CD14-positive monocyte (primary cell): Measurements from ENCODE around the gene SUPT5H. TPM values are rescaled to one million over a fixed set of nuclear protein-coding genes. Genes with fewer than 3 reads are reported as not detected.
A peak's percentile ranks its signal among the peaks of the same experiment; 100 is the strongest.

Experiments
- DNase-seq, 3 donors: peaks; one replicate each; pipeline ENCODE4 v3.0.0-alpha.2; 2011 to 2022
- H2AFZ ChIP-seq: 2 replicates; pipeline ENCODE4 v1.6.0; 2012; ENCODE audit warnings: mild to moderate bottlenecking, low read depth, low read length, inconsistent platforms; ENCODE audit not compliant: insufficient read depth, poor library complexity, severe bottlenecking
- H3K27ac ChIP-seq, 2 donors: 1 replicate in 1 of 2; 2 replicates in 1 of 2; pipeline ENCODE4 v1.5.1; 2012 to 2013; ENCODE audit warnings: low read length in 2 of 2, control low read depth in 1 of 2, inconsistent platforms in 1 of 2, low read depth in 1 of 2, mild to moderate bottlenecking in 1 of 2
- H3K27me3 ChIP-seq, 2 donors: one replicate each; pipeline versions ENCODE4 v1.6.0 to v1.6.1; 2011 to 2013; ENCODE audit warnings: low read length in 2 of 2; ENCODE audit not compliant: control insufficient read depth in 2 of 2, insufficient read depth in 2 of 2
- H3K36me3 ChIP-seq, 2 donors: replicated peaks in 1 of 2; 1 replicate in 1 of 2; 2 replicates in 1 of 2; pipeline versions ENCODE4 v1.5.1 to v1.6.1; 2012 to 2013; ENCODE audit warnings: low read length in 2 of 2, control low read depth in 1 of 2, inconsistent platforms in 1 of 2, mild to moderate bottlenecking in 1 of 2; ENCODE audit not compliant: insufficient read depth in 2 of 2, control insufficient read depth in 1 of 2
- H3K4me1 ChIP-seq, 2 donors: 1 replicate in 1 of 2; 2 replicates in 1 of 2; pipeline versions ENCODE4 v1.5.1 to v1.6.1; 2012 to 2013; ENCODE audit warnings: low read length in 2 of 2, control low read depth in 1 of 2, inconsistent platforms in 1 of 2, mild to moderate bottlenecking in 1 of 2, moderate library complexity in 1 of 2; ENCODE audit not compliant: insufficient read depth in 2 of 2, control insufficient read depth in 1 of 2
- H3K4me2 ChIP-seq: replicated peaks from 2 replicates; pipeline ENCODE3; 2012; ENCODE audit warnings: low read length, moderate library complexity, mild to moderate bottlenecking; ENCODE audit not compliant: poor library complexity, severe bottlenecking; ENCODE audit errors: extremely low read depth
- H3K4me3 ChIP-seq, 3 experiments: fragments of 200-600 bp in 1 of 3; sonication (generic) in 1 of 3; replicated peaks in 1 of 3; 1 replicate in 2 of 3; 2 replicates in 1 of 3; pipeline ENCODE4 v1.5.1; 2011 to 2013; ENCODE audit warnings: low read length in 3 of 3, mild to moderate bottlenecking in 3 of 3, control low read depth in 2 of 3, low read depth in 2 of 3, inconsistent platforms in 1 of 3, moderate library complexity in 1 of 3
- H3K79me2 ChIP-seq: 2 replicates; pipeline ENCODE4 v1.6.0; 2012; ENCODE audit warnings: mild to moderate bottlenecking, control low read depth, inconsistent platforms, low read length, moderate library complexity; ENCODE audit not compliant: insufficient read depth
- H3K9ac ChIP-seq: 2 replicates; pipeline ENCODE4 v1.6.0; 2017; ENCODE audit warnings: low read length, mild to moderate bottlenecking; ENCODE audit not compliant: insufficient read depth, poor library complexity, severe bottlenecking
- H3K9me3 ChIP-seq, 2 donors: replicated peaks in 1 of 2; 1 replicate in 1 of 2; 2 replicates in 1 of 2; pipeline versions ENCODE4 v1.5.1 to v1.6.1; 2012 to 2013; ENCODE audit warnings: low read length in 2 of 2, control low read depth in 1 of 2; ENCODE audit not compliant: control insufficient read depth in 1 of 2, insufficient read depth in 1 of 2
- H4K20me1 ChIP-seq: 2 replicates; pipeline ENCODE4 v1.6.0; 2012; ENCODE audit warnings: mild to moderate bottlenecking, low read length, control low read depth, moderate library complexity; ENCODE audit not compliant: insufficient read depth
- H3K27ac Mint-ChIP-seq, 7 donors: one replicate each; pipeline ENCODE4 v1.8.0; 2020; ENCODE audit warnings: mild to moderate bottlenecking in 7 of 7, mixed read lengths in 7 of 7, moderate library complexity in 6 of 7, inconsistent platforms in 2 of 7
- H3K27me3 Mint-ChIP-seq, 3 donors: one replicate each; pipeline ENCODE4 v1.8.0; 2021 to 2022; ENCODE audit warnings: low read depth in 3 of 3, mild to moderate bottlenecking in 3 of 3, mixed read lengths in 3 of 3, moderate library complexity in 3 of 3, inconsistent platforms in 1 of 3
- H3K36me3 Mint-ChIP-seq, 2 donors: one replicate each; pipeline ENCODE4 v1.8.0; 2020; ENCODE audit warnings: mixed read lengths in 2 of 2, inconsistent platforms in 1 of 2, mild to moderate bottlenecking in 1 of 2
- H3K4me1 Mint-ChIP-seq: one replicate; pipeline ENCODE4 v1.8.0; 2020; ENCODE audit warnings: mild to moderate bottlenecking, mixed read lengths
- H3K4me3 Mint-ChIP-seq, 2 donors: one replicate each; pipeline ENCODE4 v1.8.0; 2020; ENCODE audit warnings: mild to moderate bottlenecking in 2 of 2, mixed read lengths in 2 of 2, moderate library complexity in 1 of 2
- H3K9me3 Mint-ChIP-seq, 7 donors: one replicate each; pipeline ENCODE4 v1.8.0; 2020 to 2022; ENCODE audit warnings: mixed read lengths in 7 of 7, mild to moderate bottlenecking in 6 of 7, moderate library complexity in 6 of 7, inconsistent platforms in 2 of 7
- WGBS: methylation state at CpG from one replicate; pipeline ENCODE4 v1.1.5; 2013; ENCODE audit warnings: missing lambda C conversion rate; ENCODE audit not compliant: insufficient coverage; 5-methylcytosine and 5-hydroxymethylcytosine counted together
- intact Hi-C, 2 donors: fragments of 100-400 bp; cut with micrococcal nuclease; formaldehyde crosslinking; loops; one replicate each; pipeline versions ENCODE4 v1.15.0 to v1.15.1; 2023
- polyA plus RNA-seq, 3 donors: library from polyadenylated mRNA; depleted of rRNA in 1 of 3; unstranded in 2 of 3; stranded (reverse) in 1 of 3; fragments of 300-500 nt in 2 of 3; fragments of >200 nt in 1 of 3; fragmentation: Illumina TruSeq in 2 of 3; gene quantifications; 1 replicate in 2 of 3; 2 replicates in 1 of 3; pipeline ENCODE4 v1.2.3, GENCODE V29; 2012 to 2021
- TF ChIP-seq, protein P1 (sequence below): fragments of 200-600 bp; IDR thresholded peaks from one replicate; pipeline ENCODE4 v1.8.0; 2022; ENCODE audit warnings: antibody characterized with exemption, mild to moderate bottlenecking

The SUPT5H gene
- polyA plus RNA-seq, 3 donors = 43.6 to 83.2 (median 50.7) TPM

GRCh38 chr19:39471756-39472536 is 26.6 kb downstream of the SUPT5H start:
- Mint-ChIP-seq H3K9me3 (no peaks in the 10 kb centered on the region), H3K4me3 (no peak overlapping the region), H3K4me1 (no peaks in the 10 kb centered on the region), H3K27ac (peak overlapping the region in 3 of 7 donors; percentile 37 to 41 (median 38)), H3K27me3 (no peaks in the 10 kb centered on the region), H3K36me3 (peaks cover 87 to 97% of the 10 kb centered on the region in 2 donors)
- intact Hi-C loops = loop anchor here in 1 of 2 donors (5.0 kb wide), 1 partner anchor 60 kb away; the partner anchor contains the start of gene EID2B
- H3K4me1 ChIP-seq = no peaks in the 10 kb centered on the region
- H3K27me3 ChIP-seq = no peaks in the 10 kb centered on the region
- H2AFZ ChIP-seq = no peak overlapping the region
- DNase-seq = no peak
- peaks cover 12% of the 10 kb centered on the region for H4K20me1 ChIP-seq
- no peaks in the 10 kb centered on the region for H3K9me3 ChIP-seq
- H3K4me3 ChIP-seq = no peak overlapping the region
- peaks cover 90 to 100% of the 10 kb centered on the region in 2 donors for H3K36me3 ChIP-seq
- H3K4me2 ChIP-seq = no peak overlapping the region
- H3K79me2 ChIP-seq = no peaks in the 10 kb centered on the region
- 84% methylated on average over 6 of the region's 8 CpGs for WGBS
- TF ChIP-seq, protein P1, sequence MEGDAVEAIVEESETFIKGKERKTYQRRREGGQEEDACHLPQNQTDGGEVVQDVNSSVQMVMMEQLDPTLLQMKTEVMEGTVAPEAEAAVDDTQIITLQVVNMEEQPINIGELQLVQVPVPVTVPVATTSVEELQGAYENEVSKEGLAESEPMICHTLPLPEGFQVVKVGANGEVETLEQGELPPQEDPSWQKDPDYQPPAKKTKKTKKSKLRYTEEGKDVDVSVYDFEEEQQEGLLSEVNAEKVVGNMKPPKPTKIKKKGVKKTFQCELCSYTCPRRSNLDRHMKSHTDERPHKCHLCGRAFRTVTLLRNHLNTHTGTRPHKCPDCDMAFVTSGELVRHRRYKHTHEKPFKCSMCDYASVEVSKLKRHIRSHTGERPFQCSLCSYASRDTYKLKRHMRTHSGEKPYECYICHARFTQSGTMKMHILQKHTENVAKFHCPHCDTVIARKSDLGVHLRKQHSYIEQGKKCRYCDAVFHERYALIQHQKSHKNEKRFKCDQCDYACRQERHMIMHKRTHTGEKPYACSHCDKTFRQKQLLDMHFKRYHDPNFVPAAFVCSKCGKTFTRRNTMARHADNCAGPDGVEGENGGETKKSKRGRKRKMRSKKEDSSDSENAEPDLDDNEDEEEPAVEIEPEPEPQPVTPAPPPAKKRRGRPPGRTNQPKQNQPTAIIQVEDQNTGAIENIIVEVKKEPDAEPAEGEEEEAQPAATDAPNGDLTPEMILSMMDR = no peak
- no peak overlapping the region for H3K27ac ChIP-seq
- H3K9ac ChIP-seq = no peak overlapping the region

DNA sequence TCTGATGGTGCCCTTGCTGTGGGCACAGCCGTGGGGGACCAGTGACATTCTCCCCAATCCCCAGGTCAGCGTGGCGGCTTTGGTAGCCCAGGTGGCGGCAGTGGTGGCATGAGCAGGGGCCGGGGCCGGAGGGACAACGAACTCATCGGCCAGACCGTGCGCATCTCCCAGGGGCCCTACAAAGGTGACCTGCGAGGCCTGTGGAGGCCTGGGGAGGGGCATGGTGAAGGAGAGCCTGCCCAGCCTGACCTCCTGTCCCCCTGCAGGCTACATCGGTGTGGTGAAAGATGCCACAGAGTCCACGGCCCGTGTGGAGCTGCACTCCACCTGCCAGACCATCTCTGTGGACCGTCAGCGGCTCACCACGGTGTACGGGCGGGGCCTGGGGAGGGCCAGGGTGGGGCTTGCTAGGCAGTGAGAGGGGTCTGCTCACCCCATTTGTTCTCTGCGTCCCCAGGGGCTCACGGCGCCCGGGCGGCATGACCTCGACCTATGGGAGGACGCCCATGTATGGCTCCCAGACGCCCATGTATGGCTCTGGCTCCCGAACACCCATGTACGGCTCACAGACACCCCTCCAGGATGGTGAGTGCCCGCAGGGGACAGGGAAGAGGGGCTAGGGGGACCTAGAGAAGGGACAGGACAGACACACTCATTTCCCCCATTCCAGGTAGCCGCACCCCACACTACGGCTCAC is 27.5 kb downstream of the SUPT5H start:
- no peak overlapping the region for H3K4me3 ChIP-seq
- H3K27ac ChIP-seq = no peak overlapping the region
- H3K36me3 ChIP-seq = peaks cover 83 to 91% of the 10 kb centered on the region in 2 donors
- Mint-ChIP-seq H3K27ac (peak overlapping the region in 3 of 7 donors; percentile 30 to 37 (median 30)), H3K9me3 (no peaks in the 10 kb centered on the region), H3K4me1 (no peaks in the 10 kb centered on the region), H3K27me3 (no peaks in the 10 kb centered on the region), H3K4me3 (no peak overlapping the region), H3K36me3 (peaks cover 81 to 95% of the 10 kb centered on the region in 2 donors)
- DNase-seq = no peak
- H3K79me2 ChIP-seq = no peaks in the 10 kb centered on the region
- peaks cover 12% of the 10 kb centered on the region for H4K20me1 ChIP-seq
- H3K27me3 ChIP-seq = no peaks in the 10 kb centered on the region
- no peak overlapping the region for H2AFZ ChIP-seq
- no peaks in the 10 kb centered on the region for H3K9me3 ChIP-seq
- H3K4me2 ChIP-seq = no peak overlapping the region
- TF ChIP-seq, protein P1 = no peak
- H3K4me1 ChIP-seq = no peaks in the 10 kb centered on the region
- no peak overlapping the region for H3K9ac ChIP-seq
- 94% methylated on average over 21 of the region's 32 CpGs for WGBS
- intact Hi-C loops = loop anchor here in 1 of 2 donors (5.0 kb wide), 1 partner anchor 59 kb away; the partner anchor contains the start of gene EID2B
